ENCODE measurements around the gene UNC45A.
A peak's percentile ranks its signal among the peaks of the same experiment; 100 is the strongest.

UNC45A gene

GRCh38 chr15:90994417-90995311 is 59.6 kb downstream of the UNC45A start, which contains the start of gene PRC1:
TSS of gene PRC1 (minus strand) at chr15:90994535. CDS start at chr15:90994417, 118 bp downstream.
- DNase-seq (ENCODE audit: low read depth in 3 of 3, low spot score in 1 of 3) = peak; percentile 89 to 96 (median 94)

- no peak for DNase-seq (ENCODE audit: low read depth in 3 of 3, low spot score in 1 of 3)
Observed at GRCh38 chr15:90998737-90999136, 63.7 kb downstream of the UNC45A start.

GRCh38 chr15:91001209-91001608 is 66.1 kb downstream of the UNC45A start:
- DNase-seq (ENCODE audit: low read depth in 3 of 3, low spot score in 1 of 3) = no peak

Measured in stimulated activated CD4-positive, alpha-beta T cell treated with anti-CD3 and anti-CD28 coated beads, TNF-alpha, amount 100 ng/mL, for 1 hour (primary cell).